Natural killer cell (primary cell): ENCODE measurements around the gene KCNQ2. TPM values are rescaled to one million over a fixed set of nuclear protein-coding genes. Genes with fewer than 3 reads are reported as not detected.

Experiments used
- ATAC-seq, 3 donors: fragments of 150-1000 bp in 2 of 3; fragments of 200-7000 bp in 1 of 3; cut with Tn5 transposase; 1 replicate in 1 of 3; 2 replicates in 2 of 3; pipeline ENCODE4 v1.10.0; 2021; ENCODE audit warnings: mild to moderate bottlenecking in 2 of 3, moderate library complexity in 2 of 3
- DNase-seq, 2 donors: peaks; one replicate each; pipeline versions ENCODE4 v3.0.0 to v3.0.0-alpha.2; 2013 to 2021; ENCODE audit warnings: mixed read lengths in 1 of 2
- H3K27ac ChIP-seq: one replicate; pipeline ENCODE4 v1.5.1; 2013; ENCODE audit warnings: mild to moderate bottlenecking, low read length
- H3K27me3 ChIP-seq: one replicate; pipeline ENCODE4 v1.6.1; 2013; ENCODE audit warnings: low read length; ENCODE audit not compliant: control insufficient read depth, insufficient read depth
- H3K36me3 ChIP-seq: one replicate; pipeline ENCODE4 v1.6.1; 2013; ENCODE audit warnings: low read length; ENCODE audit not compliant: control insufficient read depth, insufficient read depth
- H3K4me1 ChIP-seq: one replicate; pipeline ENCODE4 v1.6.1; 2013; ENCODE audit warnings: low read length; ENCODE audit not compliant: control insufficient read depth, insufficient read depth
- H3K4me3 ChIP-seq: one replicate; pipeline ENCODE4 v1.5.1; 2013; ENCODE audit warnings: low read length
- H3K9me3 ChIP-seq: one replicate; pipeline ENCODE4 v1.6.1; 2013; ENCODE audit warnings: low read length; ENCODE audit not compliant: control insufficient read depth, insufficient read depth
- H3K27ac Mint-ChIP-seq, 2 donors: one replicate each; pipeline ENCODE4 v1.8.0; 2022; ENCODE audit warnings: mild to moderate bottlenecking in 2 of 2, mixed read lengths in 2 of 2, moderate library complexity in 1 of 2
- H3K27me3 Mint-ChIP-seq, 2 donors: one replicate each; pipeline ENCODE4 v1.8.0; 2022; ENCODE audit warnings: low read depth in 2 of 2, mixed read lengths in 2 of 2
- H3K36me3 Mint-ChIP-seq: one replicate; pipeline ENCODE4 v1.8.0; 2022; ENCODE audit warnings: mixed read lengths
- H3K4me1 Mint-ChIP-seq, 2 donors: one replicate each; pipeline ENCODE4 v1.8.0; 2022; ENCODE audit warnings: mixed read lengths in 2 of 2
- H3K4me3 Mint-ChIP-seq: one replicate; pipeline ENCODE4 v1.8.0; 2022; ENCODE audit warnings: mild to moderate bottlenecking, moderate library complexity, mixed read lengths
- H3K9me3 Mint-ChIP-seq, 2 donors: one replicate each; pipeline ENCODE4 v1.8.0; 2022; ENCODE audit warnings: mixed read lengths in 2 of 2
- CTCF ChIP-seq: fragments of 200-600 bp; IDR thresholded peaks from one replicate; pipeline ENCODE4 v1.8.0; 2022; ENCODE audit warnings: antibody characterized with exemption
- WGBS: methylation state at CpG from one replicate; pipeline ENCODE4 v1.1.7; 2013; ENCODE audit warnings: missing lambda C conversion rate; ENCODE audit not compliant: insufficient coverage; 5-methylcytosine and 5-hydroxymethylcytosine counted together
- intact Hi-C: fragments of 100-400 bp; cut with micrococcal nuclease; formaldehyde crosslinking; loops from one replicate; pipeline ENCODE4 v1.14.2; 2022
- total RNA-seq, 4 donors: library from RNA; stranded (reverse); fragments of 120-200 nt in 1 of 4; gene quantifications; one replicate each; pipeline versions ENCODE4 v1.2.3 to v1.2.4, GENCODE V29; 2013 to 2022

KCNQ2 gene
- total RNA-seq, 3 donors from 2014 or later (not counting 1 experiment from before 2014, with no cell fraction given) = not detected

- H3K27ac ChIP-seq = no peak overlapping the region
- TF ChIP-seq CTCF = no peak
- no peak overlapping the region for H3K4me3 ChIP-seq
- Mint-ChIP-seq H3K9me3 (no peaks in the 10 kb centered on the region), H3K4me3 (peak overlapping the region; percentile 55), H3K4me1 (no peaks in the 10 kb centered on the region), H3K27me3 (peaks cover 0 to 2% of the 10 kb centered on the region in 2 donors), H3K36me3 (no peaks in the 10 kb centered on the region), H3K27ac (no peak overlapping the region)
- DNase-seq = no peak
- peaks cover 25% of the 10 kb centered on the region for H3K4me1 ChIP-seq
- no peaks in the 10 kb centered on the region for H3K36me3 ChIP-seq
- H3K27me3 ChIP-seq = peaks cover 37% of the 10 kb centered on the region
- no peaks in the 10 kb centered on the region for H3K9me3 ChIP-seq
- 9% methylated on average over 57 of the region's 60 CpGs for WGBS
- ATAC-seq = no peak
- intact Hi-C loops = loop anchor here (5.0 kb wide), 1 partner anchor 474 kb away; no protein-coding TSS in a partner anchor
These were observed 25.8 kb upstream of the KCNQ2 start for GRCh38 chr20:63497946-63498935.

GRCh38 chr20:63497138-63497945, 24.9 kb upstream of the KCNQ2 start:
- H3K9me3 Mint-ChIP-seq = peaks cover 0 to 5% of the 10 kb centered on the region in 2 donors
- ATAC-seq (no peak), DNase-seq (no peak)
- Histone ChIP-seq H3K27me3 (peaks cover 37% of the 10 kb centered on the region), H3K9me3 (no peaks in the 10 kb centered on the region), H3K4me1 (peaks cover 25% of the 10 kb centered on the region), H3K27ac (no peak overlapping the region), H3K4me3 (no peak overlapping the region), H3K36me3 (no peaks in the 10 kb centered on the region)
- H3K4me3 Mint-ChIP-seq = no peak overlapping the region
- H3K27me3 Mint-ChIP-seq = peaks cover 0 to 4% of the 10 kb centered on the region in 2 donors
- intact Hi-C loops = loop anchor here (5.0 kb wide), 1 partner anchor 475 kb away; no protein-coding TSS in a partner anchor
- H3K27ac Mint-ChIP-seq = no peak overlapping the region
- WGBS = 72% methylated on average over 17 of the region's 20 CpGs
- no peak for TF ChIP-seq CTCF
- no peaks in the 10 kb centered on the region for H3K4me1 Mint-ChIP-seq
- H3K36me3 Mint-ChIP-seq = no peaks in the 10 kb centered on the region

- intact Hi-C loops = loop anchor here (5.0 kb wide), 1 partner anchor 476 kb away; no protein-coding TSS in a partner anchor
- Mint-ChIP-seq H3K27ac (no peak overlapping the region), H3K27me3 (peaks cover 0 to 7% of the 10 kb centered on the region in 2 donors), H3K9me3 (peaks cover 0 to 8% of the 10 kb centered on the region in 2 donors), H3K4me3 (no peak overlapping the region), H3K4me1 (no peaks in the 10 kb centered on the region), H3K36me3 (no peaks in the 10 kb centered on the region)
- Histone ChIP-seq H3K4me3 (no peak overlapping the region), H3K27ac (no peak overlapping the region), H3K9me3 (no peaks in the 10 kb centered on the region), H3K36me3 (no peaks in the 10 kb centered on the region), H3K27me3 (peaks cover 37% of the 10 kb centered on the region), H3K4me1 (peaks cover 25% of the 10 kb centered on the region)
- ATAC-seq (peak in 1 of 3 donors; percentile 5), DNase-seq (no peak)
- 66% methylated on average over 16 of the region's 16 CpGs for WGBS
- TF ChIP-seq CTCF = no peak
These were observed 24.2 kb upstream of the KCNQ2 start for GRCh38 chr20:63496596-63497120.
